ENCODE measurements around the gene ZNF8.

Gene ZNF8

DNA sequence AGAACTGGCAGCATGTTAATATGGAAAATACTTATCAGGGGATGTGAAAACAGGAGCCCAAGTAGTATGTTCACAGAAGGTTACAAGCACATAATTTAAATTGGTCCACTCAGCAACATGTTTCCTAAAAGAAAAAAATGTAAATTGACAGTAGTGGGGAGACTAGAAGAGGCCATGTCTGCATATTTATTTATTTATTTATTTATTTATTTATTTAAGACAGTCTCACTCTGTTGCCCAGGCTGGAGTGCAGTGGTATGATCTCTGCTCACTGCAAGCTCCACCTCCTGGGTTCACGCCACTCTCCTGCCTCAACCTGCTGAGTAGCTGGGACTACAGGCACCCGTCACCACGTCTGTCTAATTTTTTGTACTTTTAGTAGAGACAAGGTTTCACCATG, 13.7 kb upstream of the ZNF8 start:
- no peaks in the 10 kb centered on the region for H3K36me3 ChIP-seq (replicated peaks; ENCODE audit: insufficient read depth, low read length)
- no peaks in the 10 kb centered on the region for H4K20me1 ChIP-seq (ENCODE audit: insufficient read depth, low read length)
- DNase-seq = no peak
- no peaks in the 10 kb centered on the region for H3F3A ChIP-seq (ENCODE audit: insufficient read depth, low read length)
- no peak overlapping the region for H2AFZ ChIP-seq (ENCODE audit: low read length)
- H3K4me1 ChIP-seq (ENCODE audit: low read length) = no peaks in the 10 kb centered on the region
- no peak overlapping the region for H3K4me2 ChIP-seq (ENCODE audit: low read depth, low read length)
- no peaks in the 10 kb centered on the region for H3K9me2 ChIP-seq (replicated peaks; ENCODE audit: insufficient read depth, low read length)
- H3K27me3 ChIP-seq (replicated peaks; ENCODE audit: insufficient read depth, low read length) = no peaks in the 10 kb centered on the region
- H3K4me3 ChIP-seq (ENCODE audit: low read length) = no peak overlapping the region
- H3K79me2 ChIP-seq (ENCODE audit: low read length) = no peaks in the 10 kb centered on the region
- no peaks in the 10 kb centered on the region for H3K9me3 ChIP-seq (replicated peaks; ENCODE audit: insufficient read depth, low read length)
- no peak overlapping the region for H3K27ac ChIP-seq (ENCODE audit: low read length)
- H3K9ac ChIP-seq (ENCODE audit: low read length) = no peak overlapping the region
- no peak for TF ChIP-seq EZH2phosphoT487 (IDR thresholded peaks at IDR 0.05; ENCODE audit: low read length)
- TF ChIP-seq EZH2 (optimal IDR thresholded peaks at IDR 0.05; ENCODE audit: low read depth, low read length) = no peak
- TF ChIP-seq CTCF (IDR thresholded peaks at IDR 0.05; ENCODE audit: low read length) = no peak

DNA sequence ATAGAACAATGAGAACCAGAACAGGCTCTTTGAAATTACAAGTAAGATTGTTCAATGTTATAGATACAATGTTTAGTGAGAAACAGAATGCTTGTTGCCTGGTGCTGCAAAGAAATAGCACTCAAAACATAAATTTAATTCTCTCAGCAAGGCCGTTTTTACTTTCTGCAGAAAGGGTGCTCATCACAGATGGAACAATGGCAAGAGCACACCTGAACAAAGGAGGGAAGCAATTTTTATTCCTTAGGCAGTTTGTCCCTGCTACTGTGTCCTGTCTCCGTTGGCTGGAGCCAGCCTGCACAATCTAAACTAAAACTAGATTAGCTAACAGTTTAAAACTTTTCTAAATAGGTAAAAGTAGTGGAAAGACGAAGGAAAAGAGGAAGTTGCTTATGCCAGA, 10.4 kb upstream of the ZNF8 start:
- Histone ChIP-seq H3K27me3 (replicated peaks; ENCODE audit: insufficient read depth, low read length) (no peaks in the 10 kb centered on the region), H3K9me2 (replicated peaks; ENCODE audit: insufficient read depth, low read length) (no peaks in the 10 kb centered on the region), H3K9ac (ENCODE audit: low read length) (no peak overlapping the region), H2AFZ (ENCODE audit: low read length) (no peak overlapping the region), H3K36me3 (replicated peaks; ENCODE audit: insufficient read depth, low read length) (no peaks in the 10 kb centered on the region), H3K4me2 (ENCODE audit: low read depth, low read length) (no peak overlapping the region), H3K4me1 (ENCODE audit: low read length) (no peaks in the 10 kb centered on the region), H3K79me2 (ENCODE audit: low read length) (no peaks in the 10 kb centered on the region), H3F3A (ENCODE audit: insufficient read depth, low read length) (no peaks in the 10 kb centered on the region), H3K9me3 (replicated peaks; ENCODE audit: insufficient read depth, low read length) (no peaks in the 10 kb centered on the region), H3K27ac (ENCODE audit: low read length) (no peak overlapping the region), H4K20me1 (ENCODE audit: insufficient read depth, low read length) (no peaks in the 10 kb centered on the region), H3K4me3 (ENCODE audit: low read length) (no peak overlapping the region)
- TF ChIP-seq EZH2 (optimal IDR thresholded peaks at IDR 0.05; ENCODE audit: low read depth, low read length) (no peak), EZH2phosphoT487 (IDR thresholded peaks at IDR 0.05; ENCODE audit: low read length) (no peak), CTCF (IDR thresholded peaks at IDR 0.05; ENCODE audit: low read length) (no peak)
- DNase-seq = no peak

DNA sequence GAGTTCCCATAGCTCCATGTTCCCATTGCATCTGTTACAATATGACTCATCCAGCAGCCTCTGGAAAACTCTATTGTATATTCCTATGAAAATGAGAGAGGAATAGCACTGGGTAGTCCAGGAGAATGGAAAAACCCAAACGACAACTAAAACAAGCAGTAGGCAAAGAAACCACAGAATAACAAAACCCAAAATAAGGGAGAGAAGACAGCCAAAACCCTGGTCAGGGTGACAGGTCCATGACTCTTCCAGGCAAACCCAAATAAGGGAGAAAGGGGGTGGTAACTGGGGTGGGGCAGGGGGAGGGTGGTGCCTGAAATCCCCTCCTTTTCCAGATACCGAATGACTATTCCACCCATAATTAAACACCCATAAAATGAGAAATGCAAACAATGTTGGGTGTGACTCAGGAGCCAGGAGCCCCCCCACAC, 4.0 kb upstream of the ZNF8 start:
- H3K36me3 ChIP-seq (replicated peaks; ENCODE audit: insufficient read depth, low read length) = no peaks in the 10 kb centered on the region
- DNase-seq = no peak
- H3K9me3 ChIP-seq (replicated peaks; ENCODE audit: insufficient read depth, low read length) = no peaks in the 10 kb centered on the region
- no peak for TF ChIP-seq EZH2phosphoT487 (IDR thresholded peaks at IDR 0.05; ENCODE audit: low read length)
- no peak for TF ChIP-seq EZH2 (optimal IDR thresholded peaks at IDR 0.05; ENCODE audit: low read depth, low read length)
- no peak for TF ChIP-seq CTCF (IDR thresholded peaks at IDR 0.05; ENCODE audit: low read length)
- no peak overlapping the region for H3K4me2 ChIP-seq (ENCODE audit: low read depth, low read length)
- no peak overlapping the region for H2AFZ ChIP-seq (ENCODE audit: low read length)
- H3K4me1 ChIP-seq (ENCODE audit: low read length) = no peaks in the 10 kb centered on the region
- H3F3A ChIP-seq (ENCODE audit: insufficient read depth, low read length) = 0 out of 2 replicates have a peak, but pooled peaks cover 4% of the 10 kb centered on the region
- H3K79me2 ChIP-seq (ENCODE audit: low read length) = no peaks in the 10 kb centered on the region
- no peaks in the 10 kb centered on the region for H4K20me1 ChIP-seq (ENCODE audit: insufficient read depth, low read length)
- H3K9ac ChIP-seq (ENCODE audit: low read length) = no peak overlapping the region
- H3K9me2 ChIP-seq (replicated peaks; ENCODE audit: insufficient read depth, low read length) = no peaks in the 10 kb centered on the region
- no peak overlapping the region for H3K27ac ChIP-seq (ENCODE audit: low read length)
- H3K27me3 ChIP-seq (replicated peaks; ENCODE audit: insufficient read depth, low read length) = no peaks in the 10 kb centered on the region
- no peak overlapping the region for H3K4me3 ChIP-seq (ENCODE audit: low read length)
